Loucy (cell line): ENCODE results near the gene ADARB2.

Experiments
- H2AFZ ChIP-seq: fragments of 200-600 bp; sonication (generic); 2 replicates; pipeline ENCODE4 v1.6.0; 2016; ENCODE audit warnings: antibody characterized with exemption, mild to moderate bottlenecking, low read length, moderate library complexity
- H3F3A ChIP-seq: fragments of 200-600 bp; 2 replicates; pipeline ENCODE4 v1.6.0; 2016; ENCODE audit warnings: antibody characterized with exemption, low read depth, mild to moderate bottlenecking
- H3K27me3 ChIP-seq: fragments of 200-600 bp; sonication (generic); 2 replicates; pipeline ENCODE4 v1.6.1; 2014; ENCODE audit warnings: low read length, mild to moderate bottlenecking; ENCODE audit not compliant: insufficient read depth, poor library complexity, severe bottlenecking
- H3K36me3 ChIP-seq: fragments of 200-600 bp; sonication (generic); 2 replicates; pipeline ENCODE4 v1.6.1; 2016; ENCODE audit warnings: low read length; ENCODE audit not compliant: insufficient read depth
- H3K4me1 ChIP-seq: fragments of 200-600 bp; sonication (generic); 2 replicates; pipeline ENCODE4 v1.5.1; 2014; ENCODE audit warnings: low read length, mild to moderate bottlenecking; ENCODE audit not compliant: insufficient read depth, poor library complexity, severe bottlenecking
- H3K4me2 ChIP-seq: fragments of 200-600 bp; sonication (generic); 2 replicates; pipeline ENCODE4 v1.6.0; 2014; ENCODE audit warnings: antibody characterized with exemption, low read length, low read depth, mild to moderate bottlenecking; ENCODE audit not compliant: poor library complexity, severe bottlenecking
- H3K4me3 ChIP-seq: fragments of 200-600 bp; sonication (generic); 2 replicates; pipeline ENCODE4 v1.5.1; 2014; ENCODE audit warnings: low read length, mild to moderate bottlenecking, mixed read lengths; ENCODE audit not compliant: poor library complexity, severe bottlenecking
- H3K79me2 ChIP-seq: fragments of 200-600 bp; sonication (generic); 2 replicates; pipeline ENCODE4 v1.6.1; 2014; ENCODE audit warnings: low read length; ENCODE audit not compliant: insufficient read depth
- H3K9ac ChIP-seq: fragments of 200-600 bp; sonication (generic); 2 replicates; pipeline ENCODE4 v1.6.0; 2014; ENCODE audit warnings: mild to moderate bottlenecking, low read depth, low read length, moderate library complexity; ENCODE audit not compliant: poor library complexity, severe bottlenecking
- H3K9me2 ChIP-seq: fragments of 200-600 bp; sonication (generic); replicated peaks from 2 replicates; pipeline ENCODE4 v1.6.1; 2016; ENCODE audit warnings: low read depth, low read length, mixed read lengths
- H3K9me3 ChIP-seq: fragments of 200-600 bp; sonication (generic); 2 replicates; pipeline ENCODE4 v1.6.1; 2014; ENCODE audit warnings: mild to moderate bottlenecking, antibody characterized with exemption, low read length, low read depth; ENCODE audit not compliant: insufficient read depth
- H4K20me1 ChIP-seq: fragments of 200-600 bp; sonication (generic); 2 replicates; pipeline ENCODE4 v1.6.0; 2014; ENCODE audit warnings: antibody characterized with exemption, low read length, mild to moderate bottlenecking; ENCODE audit not compliant: insufficient read depth, poor library complexity, severe bottlenecking
- EZH2phosphoT487 ChIP-seq: fragments of 200-600 bp; IDR thresholded peaks from 2 replicates; pipeline ENCODE4 v1.6.1; 2018; ENCODE audit warnings: antibody characterized with exemption, mild to moderate bottlenecking, moderate library complexity, borderline replicate concordance
- TF ChIP-seq, protein P1 (sequence below): fragments of 200-600 bp; sonication (generic); conservative IDR thresholded peaks from 2 replicates; pipeline ENCODE4 v1.5.1; 2014; ENCODE audit warnings: mild to moderate bottlenecking, antibody characterized with exemption, low read length

ADARB2 gene

DNA sequence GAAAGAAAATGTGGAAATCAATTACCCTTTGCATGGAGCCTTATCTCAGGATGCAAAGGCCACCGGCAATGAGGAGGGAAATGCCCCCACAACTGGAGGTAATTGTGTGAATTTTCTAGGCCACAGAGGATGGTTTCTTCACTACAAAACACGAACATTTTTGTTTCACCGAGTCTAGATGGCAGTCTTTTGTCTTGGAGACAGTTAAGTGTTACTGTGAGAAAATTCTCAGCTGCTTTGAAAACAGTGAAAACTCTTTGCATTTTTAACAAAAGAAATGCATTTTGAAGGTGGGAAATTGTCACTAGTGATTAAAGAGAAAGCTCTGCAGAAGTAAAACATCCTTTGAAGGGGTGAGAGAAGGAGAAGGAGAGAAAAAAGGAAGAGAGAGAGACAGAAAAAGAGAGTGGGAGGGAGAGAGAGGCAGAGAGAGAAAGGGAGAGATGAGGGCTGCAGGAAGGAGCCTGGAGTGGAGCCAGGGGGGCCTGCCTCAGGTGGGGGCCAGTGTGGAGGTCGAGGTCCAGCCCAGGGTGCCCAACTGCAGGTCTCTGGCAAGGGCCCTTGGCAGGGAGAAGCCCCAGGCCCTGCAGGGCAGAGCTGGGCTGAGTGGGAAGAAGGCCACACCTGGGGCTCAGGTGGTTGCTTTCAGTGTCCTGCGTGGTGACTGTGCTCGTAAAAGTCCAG lies 261.4 kb downstream of the ADARB2 start:
- TF ChIP-seq, protein P1, sequence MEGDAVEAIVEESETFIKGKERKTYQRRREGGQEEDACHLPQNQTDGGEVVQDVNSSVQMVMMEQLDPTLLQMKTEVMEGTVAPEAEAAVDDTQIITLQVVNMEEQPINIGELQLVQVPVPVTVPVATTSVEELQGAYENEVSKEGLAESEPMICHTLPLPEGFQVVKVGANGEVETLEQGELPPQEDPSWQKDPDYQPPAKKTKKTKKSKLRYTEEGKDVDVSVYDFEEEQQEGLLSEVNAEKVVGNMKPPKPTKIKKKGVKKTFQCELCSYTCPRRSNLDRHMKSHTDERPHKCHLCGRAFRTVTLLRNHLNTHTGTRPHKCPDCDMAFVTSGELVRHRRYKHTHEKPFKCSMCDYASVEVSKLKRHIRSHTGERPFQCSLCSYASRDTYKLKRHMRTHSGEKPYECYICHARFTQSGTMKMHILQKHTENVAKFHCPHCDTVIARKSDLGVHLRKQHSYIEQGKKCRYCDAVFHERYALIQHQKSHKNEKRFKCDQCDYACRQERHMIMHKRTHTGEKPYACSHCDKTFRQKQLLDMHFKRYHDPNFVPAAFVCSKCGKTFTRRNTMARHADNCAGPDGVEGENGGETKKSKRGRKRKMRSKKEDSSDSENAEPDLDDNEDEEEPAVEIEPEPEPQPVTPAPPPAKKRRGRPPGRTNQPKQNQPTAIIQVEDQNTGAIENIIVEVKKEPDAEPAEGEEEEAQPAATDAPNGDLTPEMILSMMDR, result no peak
- no peak for TF ChIP-seq EZH2phosphoT487

DNA sequence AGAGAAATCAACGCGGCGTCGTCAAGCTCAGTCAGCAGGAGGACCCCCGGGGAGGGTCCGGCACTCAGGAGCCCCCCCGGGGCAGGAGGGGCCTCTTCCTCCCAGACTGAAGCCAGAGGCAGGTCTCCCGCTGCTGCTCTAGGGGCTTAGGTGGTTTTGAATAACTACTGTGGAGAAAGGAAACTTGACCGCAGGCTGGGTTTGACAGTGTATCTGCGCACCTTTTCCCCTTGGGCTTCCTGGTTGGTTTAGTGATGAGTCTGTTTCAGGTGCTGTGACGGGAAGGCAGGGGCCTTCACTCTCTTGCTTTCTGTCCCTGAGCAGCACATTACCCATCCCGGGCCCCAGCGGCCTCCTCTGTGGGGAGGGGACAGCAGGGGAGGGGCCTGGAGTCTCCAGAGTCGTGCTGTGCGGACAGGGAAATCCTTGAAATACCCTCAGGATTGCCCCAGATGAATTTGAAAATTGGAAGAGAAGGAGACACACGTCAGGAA lies 262.2 kb downstream of the ADARB2 start:
- Histone ChIP-seq H4K20me1 (no peaks in the 10 kb centered on the region), H3K36me3 (no peaks in the 10 kb centered on the region), H3K4me1 (peaks cover 11% of the 10 kb centered on the region), H3K27me3 (no peaks in the 10 kb centered on the region), H3F3A (no peaks in the 10 kb centered on the region), H3K4me2 (no peak overlapping the region), H3K79me2 (no peaks in the 10 kb centered on the region), H3K4me3 (no peak overlapping the region), H2AFZ (no peak overlapping the region), H3K9me2 (no peaks in the 10 kb centered on the region), H3K9ac (no peak overlapping the region), H3K9me3 (no peaks in the 10 kb centered on the region)
- TF ChIP-seq EZH2phosphoT487, result no peak
- TF ChIP-seq, protein P1, result no peak

More for the DNA sequence above, 261.4 kb downstream of the ADARB2 start:
- Histone ChIP-seq H4K20me1 (no peaks in the 10 kb centered on the region), H3K4me1 (peaks cover 11% of the 10 kb centered on the region), H3K36me3 (no peaks in the 10 kb centered on the region), H2AFZ (peak overlapping the region; percentile 48; the same call in 1 of the 2 replicates), H3K79me2 (no peaks in the 10 kb centered on the region), H3K27me3 (no peaks in the 10 kb centered on the region), H3K9ac (no peak overlapping the region), H3K9me2 (no peaks in the 10 kb centered on the region), H3K4me2 (peak overlapping the region; percentile 2), H3K4me3 (no peak overlapping the region), H3F3A (no peaks in the 10 kb centered on the region), H3K9me3 (no peaks in the 10 kb centered on the region)

DNA sequence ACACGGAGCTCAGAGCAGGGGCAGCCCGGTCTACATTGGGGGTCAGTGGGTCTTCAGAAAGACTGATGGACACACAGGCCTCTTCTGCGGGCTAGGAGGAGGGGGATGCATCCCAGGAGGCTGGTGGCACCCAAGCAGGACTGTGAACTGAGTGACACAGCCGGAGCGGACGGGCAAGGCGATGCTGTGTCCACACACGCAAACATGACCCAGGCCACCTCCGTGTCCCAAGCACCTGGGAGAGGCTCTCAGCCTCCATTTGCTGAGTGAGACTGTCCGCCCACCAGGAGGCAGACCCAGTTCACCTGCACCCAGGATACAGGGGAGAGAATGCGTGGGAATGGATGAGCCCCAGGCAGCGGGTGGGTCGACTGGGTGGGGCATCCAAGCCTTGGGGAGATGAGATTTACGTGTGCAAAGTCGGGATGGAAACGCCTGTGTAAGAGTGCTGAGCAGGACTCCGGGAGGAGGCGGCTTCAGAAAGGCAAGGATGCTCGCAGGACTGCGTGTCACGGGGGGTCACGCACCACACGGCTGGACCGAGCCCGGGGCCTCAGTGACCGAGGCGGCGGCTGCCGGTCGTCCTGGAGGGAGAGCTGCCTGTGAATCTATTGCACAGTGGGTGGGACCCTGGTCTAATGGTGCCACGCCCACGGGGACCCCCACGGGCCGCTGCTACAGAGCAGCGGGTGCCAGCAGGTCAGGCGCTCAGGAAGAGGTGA lies 262.8 kb downstream of the ADARB2 start:
- Histone ChIP-seq H3K9me2 (no peaks in the 10 kb centered on the region), H3K27me3 (no peaks in the 10 kb centered on the region), H3K4me2 (no peak overlapping the region), H3K4me1 (peaks cover 11% of the 10 kb centered on the region), H3K9ac (no peak overlapping the region), H3K9me3 (no peaks in the 10 kb centered on the region), H3K36me3 (no peaks in the 10 kb centered on the region), H3K79me2 (no peaks in the 10 kb centered on the region), H3F3A (no peaks in the 10 kb centered on the region), H4K20me1 (no peaks in the 10 kb centered on the region), H2AFZ (no peak overlapping the region), H3K4me3 (no peak overlapping the region)
- no peak for TF ChIP-seq EZH2phosphoT487
- TF ChIP-seq, protein P1, result no peak
